ENCODE results near the gene MOB3B. TPM values are rescaled to one million over a fixed set of nuclear protein-coding genes. Genes with fewer than 3 reads are reported as not detected.

Gene MOB3B
- 0.09 and 0.23 TPM in 2 replicates for total RNA-seq

GRCh38 chr9:27529316-27530278 is at the start of gene MOB3B:
TSS of gene MOB3B (minus strand) at chr9:27529814. CDS start at chr9:27455550, 74,264 bp downstream.

DNA sequence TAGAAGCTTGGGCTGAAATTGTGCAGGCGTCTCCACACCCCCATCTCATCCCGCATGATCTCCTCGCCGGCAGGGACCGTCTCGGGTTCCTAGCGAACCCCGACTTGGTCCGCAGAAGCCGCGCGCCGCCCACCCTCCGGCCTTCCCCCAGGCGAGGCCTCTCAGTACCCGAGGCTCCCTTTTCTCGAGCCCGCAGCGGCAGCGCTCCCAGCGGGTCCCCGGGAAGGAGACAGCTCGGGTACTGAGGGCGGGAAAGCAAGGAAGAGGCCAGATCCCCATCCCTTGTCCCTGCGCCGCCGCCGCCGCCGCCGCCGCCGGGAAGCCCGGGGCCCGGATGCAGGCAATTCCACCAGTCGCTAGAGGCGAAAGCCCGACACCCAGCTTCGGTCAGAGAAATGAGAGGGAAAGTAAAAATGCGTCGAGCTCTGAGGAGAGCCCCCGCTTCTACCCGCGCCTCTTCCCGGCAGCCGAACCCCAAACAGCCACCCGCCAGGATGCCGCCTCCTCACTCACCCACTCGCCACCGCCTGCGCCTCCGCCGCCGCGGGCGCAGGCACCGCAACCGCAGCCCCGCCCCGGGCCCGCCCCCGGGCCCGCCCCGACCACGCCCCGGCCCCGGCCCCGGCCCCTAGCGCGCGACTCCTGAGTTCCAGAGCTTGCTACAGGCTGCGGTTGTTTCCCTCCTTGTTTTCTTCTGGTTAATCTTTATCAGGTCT is 43.5 kb upstream of the MOB3B start, which contains the start of gene C9orf72:
Gene C9orf72, minus strand, starts transcription at position 564 of the 716 bp plus-strand sequence. CDS start 6,361 bp downstream, outside the sequence.

GRCh38 chr9:27524236-27524635 is 5.4 kb downstream of the MOB3B start, which contains the start of gene IFNK:
TSS of gene IFNK (plus strand) at chr9:27524290. CDS start at chr9:27524337, 47 bp downstream.

DNA sequence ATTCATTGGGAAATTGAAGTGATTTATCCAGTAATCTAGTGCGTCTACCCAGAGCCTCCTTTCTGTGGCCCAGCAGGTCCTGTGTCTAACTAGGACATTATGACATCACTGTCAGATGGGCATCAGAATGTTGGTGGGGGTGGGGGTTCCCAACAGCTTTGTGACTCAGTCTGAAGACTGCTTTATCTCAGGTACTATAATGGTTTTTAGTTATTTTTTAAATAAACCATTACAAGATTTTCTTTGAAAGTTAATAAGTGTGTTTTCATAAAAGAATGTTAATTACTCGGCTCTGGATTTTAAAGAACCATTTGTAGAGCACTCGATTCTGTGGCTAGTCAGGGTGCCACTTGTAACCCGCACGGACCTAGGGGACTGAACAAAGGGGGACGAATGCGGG is 232.6 kb downstream of the MOB3B start, which contains the start of gene EQTN:
Gene EQTN, minus strand, starts transcription at position 101 of the 400 bp plus-strand sequence. Its CDS starts 95 bp downstream, at position 6.

Other genes with a start within 250 kb of the MOB3B start
- gene EQTN, start 232.7 kb downstream of the MOB3B start, total RNA-seq: not detected in 2 replicates
- not detected in 2 replicates for gene IFNK, start 5.5 kb downstream of the MOB3B start, total RNA-seq
- gene C9orf72, start 43.7 kb upstream of the MOB3B start, total RNA-seq: 3.7 and 4.0 TPM in 2 replicates

Data from pericardium fibroblast (primary cell).